ENCODE results near the gene GRM2.

DNA sequence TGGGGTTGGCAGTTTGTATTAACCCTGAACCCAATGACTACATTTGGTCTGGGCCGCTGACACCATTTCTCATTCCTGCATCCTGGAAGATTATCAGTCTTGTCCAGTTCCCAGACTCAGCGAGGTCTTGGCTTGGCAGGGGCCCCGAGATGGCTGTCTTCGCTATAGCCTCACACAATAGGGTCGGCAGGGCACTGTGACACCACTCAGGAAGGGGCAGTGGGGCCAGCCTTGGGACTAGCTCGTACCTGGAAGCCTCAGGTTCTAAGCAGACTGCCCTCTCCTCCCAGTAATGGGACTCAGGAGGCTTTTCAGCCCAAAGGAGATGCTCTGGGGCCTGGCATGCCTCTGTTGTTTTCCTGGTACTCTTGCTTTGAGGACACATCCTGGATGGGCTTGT, 26.7 kb upstream of the GRM2 start:
- TF ChIP-seq, protein P1, sequence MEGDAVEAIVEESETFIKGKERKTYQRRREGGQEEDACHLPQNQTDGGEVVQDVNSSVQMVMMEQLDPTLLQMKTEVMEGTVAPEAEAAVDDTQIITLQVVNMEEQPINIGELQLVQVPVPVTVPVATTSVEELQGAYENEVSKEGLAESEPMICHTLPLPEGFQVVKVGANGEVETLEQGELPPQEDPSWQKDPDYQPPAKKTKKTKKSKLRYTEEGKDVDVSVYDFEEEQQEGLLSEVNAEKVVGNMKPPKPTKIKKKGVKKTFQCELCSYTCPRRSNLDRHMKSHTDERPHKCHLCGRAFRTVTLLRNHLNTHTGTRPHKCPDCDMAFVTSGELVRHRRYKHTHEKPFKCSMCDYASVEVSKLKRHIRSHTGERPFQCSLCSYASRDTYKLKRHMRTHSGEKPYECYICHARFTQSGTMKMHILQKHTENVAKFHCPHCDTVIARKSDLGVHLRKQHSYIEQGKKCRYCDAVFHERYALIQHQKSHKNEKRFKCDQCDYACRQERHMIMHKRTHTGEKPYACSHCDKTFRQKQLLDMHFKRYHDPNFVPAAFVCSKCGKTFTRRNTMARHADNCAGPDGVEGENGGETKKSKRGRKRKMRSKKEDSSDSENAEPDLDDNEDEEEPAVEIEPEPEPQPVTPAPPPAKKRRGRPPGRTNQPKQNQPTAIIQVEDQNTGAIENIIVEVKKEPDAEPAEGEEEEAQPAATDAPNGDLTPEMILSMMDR (conservative IDR thresholded peaks at IDR 0.05; ENCODE audit: low read depth, low read length) = no peak
- TF ChIP-seq EZH2 (IDR thresholded peaks at IDR 0.05; ENCODE audit: borderline replicate concordance, low read depth, low read length, poor library complexity, severe bottlenecking) = no peak

Data from A673 (cell line).